H9 (cell line): ENCODE measurements around the gene GFER. TPM values are rescaled to one million over a fixed set of nuclear protein-coding genes. Genes with fewer than 3 reads are reported as not detected.
A peak's percentile ranks its signal among the peaks of the same experiment; 100 is the strongest.

ENCODE experiments used
- DNase-seq: peaks from one replicate; pipeline ENCODE4 v3.0.0-alpha.2; 2017
- H2AFZ ChIP-seq: one replicate; pipeline ENCODE4 v1.6.1; 2013; ENCODE audit warnings: mild to moderate bottlenecking, low read length, control low read depth, moderate library complexity
- H2AK5ac ChIP-seq: 2 replicates; pipeline ENCODE4 v1.6.1; 2013; ENCODE audit warnings: low read length, control low read depth, mixed read lengths; ENCODE audit not compliant: insufficient read length
- H2BK120ac ChIP-seq: one replicate; pipeline ENCODE4 v1.6.1; 2013; ENCODE audit warnings: low read depth, mild to moderate bottlenecking, low read length, control low read depth, inconsistent platforms; ENCODE audit not compliant: poor library complexity, severe bottlenecking
- H2BK12ac ChIP-seq: 2 replicates; pipeline ENCODE4 v1.6.1; 2013; ENCODE audit warnings: low read length, control low read depth, mixed read lengths, low read depth; ENCODE audit not compliant: insufficient read length
- H2BK15ac ChIP-seq: 2 replicates; pipeline ENCODE4 v1.6.1; 2013; ENCODE audit warnings: low read depth, low read length, control low read depth
- H2BK20ac ChIP-seq: one replicate; pipeline ENCODE4 v1.6.1; 2013; ENCODE audit warnings: low read depth, mild to moderate bottlenecking, low read length, control low read depth, inconsistent platforms; ENCODE audit not compliant: poor library complexity, severe bottlenecking
- H2BK5ac ChIP-seq: 2 replicates; pipeline ENCODE4 v1.6.1; 2013; ENCODE audit warnings: low read length, control low read depth, mixed read lengths; ENCODE audit not compliant: insufficient read length
- H3K14ac ChIP-seq: 2 replicates; pipeline ENCODE4 v1.6.1; 2013; ENCODE audit warnings: low read length, control low read depth; ENCODE audit not compliant: insufficient read depth
- H3K18ac ChIP-seq: 2 replicates; pipeline ENCODE4 v1.6.1; 2013; ENCODE audit warnings: low read depth, mild to moderate bottlenecking, mixed read lengths, low read length, control low read depth; ENCODE audit not compliant: insufficient read length
- H3K23ac ChIP-seq: 2 replicates; pipeline ENCODE4 v1.6.1; 2013; ENCODE audit warnings: low read length, control low read depth, mixed read lengths, low read depth; ENCODE audit not compliant: insufficient read length
- H3K23me2 ChIP-seq: 2 replicates; pipeline ENCODE4 v1.6.1; 2013; ENCODE audit warnings: low read depth, mild to moderate bottlenecking, mixed read lengths, low read length, control low read depth; ENCODE audit not compliant: insufficient read length, poor library complexity, severe bottlenecking
- H3K27ac ChIP-seq: 2 replicates; pipeline ENCODE4 v1.5.1; 2013; ENCODE audit warnings: low read length, control low read depth, mixed read lengths, low read depth; ENCODE audit not compliant: insufficient read length
- H3K27me3 ChIP-seq: 2 replicates; pipeline ENCODE4 v1.6.1; 2013; ENCODE audit warnings: low read length, control low read depth, inconsistent platforms; ENCODE audit not compliant: insufficient read depth
- H3K4ac ChIP-seq: 2 replicates; pipeline ENCODE4 v1.6.1; 2013; ENCODE audit warnings: low read depth, mild to moderate bottlenecking, control low read depth, inconsistent platforms, low read length, moderate library complexity
- H3K4me1 ChIP-seq: 2 replicates; pipeline ENCODE4 v1.6.1; 2013; ENCODE audit warnings: low read length, control low read depth, inconsistent platforms; ENCODE audit not compliant: insufficient read depth
- H3K4me2 ChIP-seq: 2 replicates; pipeline ENCODE4 v1.6.1; 2013; ENCODE audit warnings: low read length, control low read depth, mixed read lengths; ENCODE audit not compliant: insufficient read length, insufficient read depth
- H3K56ac ChIP-seq: 2 replicates; pipeline ENCODE4 v1.6.1; 2013; ENCODE audit warnings: low read depth, mild to moderate bottlenecking, mixed read lengths, low read length, control low read depth; ENCODE audit not compliant: insufficient read length
- H3K79me1 ChIP-seq: 2 replicates; pipeline ENCODE4 v1.6.1; 2013; ENCODE audit warnings: low read depth, mild to moderate bottlenecking, moderate library complexity, low read length, control low read depth, inconsistent platforms; ENCODE audit not compliant: insufficient read depth, poor library complexity, severe bottlenecking
- H3K79me2 ChIP-seq: 2 replicates; pipeline ENCODE4 v1.6.1; 2013; ENCODE audit warnings: low read length, control low read depth, inconsistent platforms; ENCODE audit not compliant: insufficient read depth
- H3K9ac ChIP-seq: 2 replicates; pipeline ENCODE4 v1.6.1; 2013; ENCODE audit warnings: low read length, control low read depth, mixed read lengths; ENCODE audit not compliant: insufficient read length; ENCODE audit errors: extremely low read depth
- H3K9me3 ChIP-seq: one replicate; pipeline ENCODE4 v1.6.1; 2013; ENCODE audit warnings: low read depth, low read length, inconsistent platforms; ENCODE audit not compliant: control insufficient read depth
- H3T11ph ChIP-seq: one replicate; pipeline ENCODE4 v1.6.1; 2013; ENCODE audit warnings: mild to moderate bottlenecking, low read length, control low read depth, inconsistent platforms
- H4K20me1 ChIP-seq: one replicate; pipeline ENCODE4 v1.6.1; 2013; ENCODE audit not compliant: control insufficient read depth, insufficient read length, insufficient read depth
- H4K5ac ChIP-seq: 2 replicates; pipeline ENCODE4 v1.6.1; 2013; ENCODE audit warnings: low read depth, mild to moderate bottlenecking, mixed read lengths, low read length, control low read depth; ENCODE audit not compliant: insufficient read length
- H4K8ac ChIP-seq: replicated peaks from 2 replicates; pipeline ENCODE4 v1.6.1; 2013; ENCODE audit warnings: low read length, control low read depth, mixed read lengths, low read depth; ENCODE audit not compliant: insufficient read length
- H4K91ac ChIP-seq: 2 replicates; pipeline ENCODE4 v1.6.1; 2013; ENCODE audit warnings: low read depth, mild to moderate bottlenecking, moderate library complexity, mixed read lengths, low read length, control low read depth; ENCODE audit not compliant: insufficient read length
- H3K27ac Mint-ChIP-seq, 3 experiments: 2 replicates in 2 of 3; 3 replicates in 1 of 3; pipeline ENCODE4 v1.8.0; 2020 to 2021; ENCODE audit warnings: mixed read lengths in 3 of 3, mild to moderate bottlenecking in 1 of 3, moderate library complexity in 1 of 3
- H3K27me3 Mint-ChIP-seq: 2 replicates; pipeline ENCODE4 v1.8.0; 2021; ENCODE audit warnings: low read depth, mild to moderate bottlenecking, moderate library complexity, mixed read lengths
- H3K36me3 Mint-ChIP-seq, 3 experiments: 2 replicates in 2 of 3; 3 replicates in 1 of 3; pipeline ENCODE4 v1.8.0; 2020 to 2021; ENCODE audit warnings: low read depth in 3 of 3, mixed read lengths in 3 of 3; ENCODE audit not compliant: insufficient read depth in 1 of 3
- H3K4me1 Mint-ChIP-seq, 2 experiments: 2 replicates each; pipeline ENCODE4 v1.8.0; 2020; ENCODE audit warnings: mixed read lengths in 2 of 2
- H3K4me3 Mint-ChIP-seq, 2 experiments: 2 replicates in 1 of 2; 3 replicates in 1 of 2; pipeline ENCODE4 v1.8.0; 2020 to 2021; ENCODE audit warnings: mild to moderate bottlenecking in 2 of 2, mixed read lengths in 2 of 2, moderate library complexity in 1 of 2
- H3K9me3 Mint-ChIP-seq, 2 experiments: 2 replicates in 1 of 2; 3 replicates in 1 of 2; pipeline ENCODE4 v1.8.0; 2020; ENCODE audit warnings: mild to moderate bottlenecking in 2 of 2, mixed read lengths in 2 of 2, moderate library complexity in 1 of 2
- WGBS: extraction: QIAGEN DNeasy Blood & Tissue Kit; methylation state at CpG from one replicate; pipeline ENCODE4 v1.1.7; 2013; ENCODE audit warnings: missing lambda C conversion rate, low lambda C conversion rate, mixed read lengths; ENCODE audit not compliant: insufficient read length; ENCODE audit errors: extremely low coverage; 5-methylcytosine and 5-hydroxymethylcytosine counted together
- total RNA-seq: library from RNA; stranded (reverse); gene quantifications from 2 replicates; pipeline ENCODE4 v1.2.1, GENCODE V29; 2021
- TF ChIP-seq, protein P1 (sequence below): fragments of 200-600 bp; sonication (generic); conservative IDR thresholded peaks from 3 replicates; pipeline ENCODE4 v1.8.0; 2021; ENCODE audit warnings: antibody characterized with exemption, mild to moderate bottlenecking

GFER gene
- total RNA-seq, 1 experiment from 2014 or later, result 49.1 TPM

DNA sequence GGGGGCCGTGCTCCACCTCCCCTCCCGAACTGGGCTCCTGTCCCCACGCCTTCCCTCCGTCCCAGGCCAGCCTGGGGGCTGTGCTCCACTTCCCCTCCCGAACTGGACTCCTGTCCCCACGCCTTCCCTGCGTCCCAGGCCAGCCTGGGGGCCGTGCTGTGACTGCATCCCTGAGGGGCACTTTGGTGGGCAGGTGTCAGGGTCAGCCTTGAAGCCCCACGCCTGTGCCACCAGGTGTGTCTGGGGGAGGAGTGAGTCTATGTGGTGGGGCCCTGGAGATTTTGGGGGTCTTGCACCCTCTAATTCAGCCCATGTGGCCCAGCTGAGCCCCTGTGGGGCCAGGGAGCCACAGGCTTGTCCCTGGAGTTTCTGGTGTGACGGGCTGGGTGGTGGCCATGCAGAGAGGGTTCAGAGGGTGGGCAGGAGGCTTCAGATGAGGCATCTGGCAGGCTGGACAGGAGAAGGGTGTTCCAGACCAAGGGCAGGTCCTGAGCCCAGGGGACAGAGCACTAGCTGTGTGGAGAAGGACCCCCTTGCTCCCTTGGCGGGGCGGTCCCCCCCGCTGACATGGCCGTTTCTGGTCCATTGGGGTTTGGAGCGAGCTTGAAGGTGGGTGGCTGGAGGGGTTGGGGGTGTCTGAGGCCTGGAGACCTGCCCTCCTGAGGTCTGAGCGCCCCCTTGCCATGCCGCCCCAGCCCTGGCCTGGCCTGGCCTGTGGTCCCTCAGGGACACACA, 50.9 kb downstream of the GFER start:
- Mint-ChIP-seq H3K9me3 (no peaks in the 10 kb centered on the region), H3K4me3 (no peak overlapping the region), H3K27me3 (no peaks in the 10 kb centered on the region), H3K27ac (peak overlapping the region in 1 of 3 experiments; percentile 47; a peak in 2 of 7 replicates), H3K36me3 (no peaks in the 10 kb centered on the region; a peak in 2 of 7 replicates), H3K4me1 (peaks cover 7 to 9% of the 10 kb centered on the region in 2 experiments)
- H3K23me2 ChIP-seq, result no peaks in the 10 kb centered on the region
- no peak overlapping the region for H3T11ph ChIP-seq
- no peak overlapping the region for H2BK20ac ChIP-seq
- no peak overlapping the region for H3K4me2 ChIP-seq
- H3K56ac ChIP-seq, result no peak overlapping the region
- TF ChIP-seq, protein P1, sequence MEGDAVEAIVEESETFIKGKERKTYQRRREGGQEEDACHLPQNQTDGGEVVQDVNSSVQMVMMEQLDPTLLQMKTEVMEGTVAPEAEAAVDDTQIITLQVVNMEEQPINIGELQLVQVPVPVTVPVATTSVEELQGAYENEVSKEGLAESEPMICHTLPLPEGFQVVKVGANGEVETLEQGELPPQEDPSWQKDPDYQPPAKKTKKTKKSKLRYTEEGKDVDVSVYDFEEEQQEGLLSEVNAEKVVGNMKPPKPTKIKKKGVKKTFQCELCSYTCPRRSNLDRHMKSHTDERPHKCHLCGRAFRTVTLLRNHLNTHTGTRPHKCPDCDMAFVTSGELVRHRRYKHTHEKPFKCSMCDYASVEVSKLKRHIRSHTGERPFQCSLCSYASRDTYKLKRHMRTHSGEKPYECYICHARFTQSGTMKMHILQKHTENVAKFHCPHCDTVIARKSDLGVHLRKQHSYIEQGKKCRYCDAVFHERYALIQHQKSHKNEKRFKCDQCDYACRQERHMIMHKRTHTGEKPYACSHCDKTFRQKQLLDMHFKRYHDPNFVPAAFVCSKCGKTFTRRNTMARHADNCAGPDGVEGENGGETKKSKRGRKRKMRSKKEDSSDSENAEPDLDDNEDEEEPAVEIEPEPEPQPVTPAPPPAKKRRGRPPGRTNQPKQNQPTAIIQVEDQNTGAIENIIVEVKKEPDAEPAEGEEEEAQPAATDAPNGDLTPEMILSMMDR, result no peak
- no peak overlapping the region for H2AFZ ChIP-seq
- no peaks in the 10 kb centered on the region for H3K79me2 ChIP-seq
- H3K9me3 ChIP-seq, result no peaks in the 10 kb centered on the region
- H3K14ac ChIP-seq, result no peak overlapping the region
- no peaks in the 10 kb centered on the region for H4K20me1 ChIP-seq
- no peaks in the 10 kb centered on the region for H3K27me3 ChIP-seq
- WGBS, result no CpG with 5 or more reads among the region's 17 CpGs
- no peak overlapping the region for H2BK15ac ChIP-seq
- H4K8ac ChIP-seq, result no peak overlapping the region
- H4K5ac ChIP-seq, result no peak overlapping the region
- H2BK120ac ChIP-seq, result no peak overlapping the region
- H3K4ac ChIP-seq, result no peak overlapping the region
- no peak for DNase-seq
- H2AK5ac ChIP-seq, result no peak overlapping the region
- H3K4me1 ChIP-seq, result no peaks in the 10 kb centered on the region
- no peak overlapping the region for H3K18ac ChIP-seq
- no peak overlapping the region for H3K27ac ChIP-seq
- H2BK5ac ChIP-seq, result no peak overlapping the region
- H4K91ac ChIP-seq, result no peak overlapping the region
- no peak overlapping the region for H2BK12ac ChIP-seq
- H3K79me1 ChIP-seq, result no peaks in the 10 kb centered on the region
- no peak overlapping the region for H3K23ac ChIP-seq
- no peak overlapping the region for H3K9ac ChIP-seq
